ENCODE measurements around the gene ELOVL3. TPM values are rescaled to one million over a fixed set of nuclear protein-coding genes. Genes with fewer than 3 reads are reported as not detected.

The ELOVL3 gene
- total and polyA plus RNA-seq, 2 experiments from 2014 or later = 0.10 TPM; not detected in 1

GRCh38 chr10:102242118-102242485 is 16.0 kb downstream of the ELOVL3 start:
- H3K27me3 ChIP-seq = peaks cover 34% of the 10 kb centered on the region
- H3K36me3 ChIP-seq = no peaks in the 10 kb centered on the region
- TF ChIP-seq CTCF (IDR thresholded peaks at IDR 0.05; ENCODE audit: low read depth, low read length) = no peak
- peak overlapping the region; percentile 46 for H3K4me3 ChIP-seq
- DNase-seq (ENCODE audit: low read depth in 1 of 2, low spot score in 1 of 2) = no peak
- peaks cover 24% of the 10 kb centered on the region for H3K4me1 ChIP-seq (ENCODE audit: low read depth)
- H3K27ac ChIP-seq = no peak overlapping the region
- H3K9me3 ChIP-seq (ENCODE audit: low read depth) = no peaks in the 10 kb centered on the region

DNA sequence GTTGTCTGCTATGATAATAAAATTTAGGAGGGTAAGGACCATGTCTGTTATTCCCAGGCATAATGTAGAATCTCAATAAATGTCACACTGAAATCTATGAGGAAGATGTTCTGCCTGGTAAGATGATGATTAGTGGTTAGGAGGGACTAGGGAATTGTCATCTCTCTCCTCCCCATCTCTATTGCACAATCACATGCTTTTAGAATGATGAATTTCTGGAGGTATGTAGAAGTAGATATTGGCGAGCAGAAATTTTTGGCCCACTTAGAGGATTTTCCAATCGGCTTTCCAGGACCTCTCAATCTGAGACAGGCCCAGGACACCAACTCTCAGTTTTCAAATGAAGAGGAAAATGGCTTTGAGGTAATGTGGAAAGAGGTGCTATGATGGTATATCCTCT is 17.2 kb downstream of the ELOVL3 start:
- Histone ChIP-seq H3K27ac (no peak overlapping the region), H3K36me3 (no peaks in the 10 kb centered on the region), H3K4me1 (ENCODE audit: low read depth) (peaks cover 36% of the 10 kb centered on the region), H3K27me3 (peaks cover 32% of the 10 kb centered on the region), H3K9me3 (ENCODE audit: low read depth) (no peaks in the 10 kb centered on the region), H3K4me3 (no peak overlapping the region)
- no peak for TF ChIP-seq CTCF (IDR thresholded peaks at IDR 0.05; ENCODE audit: low read depth, low read length)
- DNase-seq (ENCODE audit: low read depth in 1 of 2, low spot score in 1 of 2) = peak in 1 of 2 donors; percentile 78

DNA sequence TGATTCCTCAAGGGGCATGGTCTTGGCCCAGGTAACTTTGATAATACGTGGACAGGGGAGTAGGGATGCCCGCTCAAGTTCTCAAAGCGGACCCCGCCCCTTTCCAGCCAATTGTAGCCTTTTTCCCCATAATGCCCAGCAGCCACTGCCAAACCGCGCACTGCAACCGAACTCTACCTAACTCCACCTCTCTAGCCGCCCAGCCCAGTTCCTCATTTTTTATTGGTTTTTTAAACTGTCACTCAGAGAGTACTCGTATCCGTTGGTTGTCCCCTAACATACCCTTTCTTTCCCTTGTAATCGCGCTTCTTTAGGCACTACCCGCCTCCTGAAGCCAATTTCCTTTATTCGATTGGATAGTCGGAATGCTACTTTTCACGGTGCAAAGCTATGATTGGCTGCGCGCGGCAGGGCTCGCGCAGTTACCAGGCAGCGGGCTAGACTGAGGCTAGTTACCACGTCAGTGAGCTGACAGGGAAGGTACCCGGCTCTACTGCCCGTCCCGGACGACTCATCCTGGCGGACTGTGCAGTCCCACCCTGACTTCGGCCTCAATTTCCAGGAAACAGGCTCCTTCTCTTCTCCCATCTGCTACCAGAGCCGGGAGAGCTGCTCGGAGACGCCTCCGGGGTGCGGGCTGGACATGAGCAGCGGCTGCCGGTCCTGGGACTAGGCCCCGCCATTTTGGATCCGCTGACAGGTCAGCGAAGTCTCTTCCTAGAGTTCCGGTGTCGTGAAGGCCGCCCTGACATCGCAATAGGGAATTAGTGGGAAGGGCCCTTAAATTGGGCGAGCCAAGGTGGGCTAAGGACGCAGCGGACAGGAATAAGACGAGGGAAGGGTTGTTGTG is 19.2 kb downstream of the ELOVL3 start, which contains the start of gene GBF1:
Gene GBF1 (plus strand): TSS at position 451 of the 850 bp plus-strand sequence. CDS start 13,407 bp downstream, outside the sequence.
- DNase-seq (ENCODE audit: low read depth in 1 of 2, low spot score in 1 of 2) = peak; percentile 98 to 100
- Histone ChIP-seq H3K36me3 (no peaks in the 10 kb centered on the region), H3K4me1 (ENCODE audit: low read depth) (peaks cover 30% of the 10 kb centered on the region), H3K27me3 (peaks cover 12% of the 10 kb centered on the region), H3K4me3 (peak within 1 kb of the TSS; percentile 58), H3K27ac (peak within 1 kb of the TSS; percentile 81), H3K9me3 (ENCODE audit: low read depth) (no peaks in the 10 kb centered on the region)
- TF ChIP-seq CTCF (IDR thresholded peaks at IDR 0.05; ENCODE audit: low read depth, low read length) = no peak

- no peak for TF ChIP-seq CTCF (IDR thresholded peaks at IDR 0.05; ENCODE audit: low read depth, low read length)
- H3K4me3 ChIP-seq = peak overlapping the region; percentile 58
- peaks cover 7% of the 10 kb centered on the region for H3K27me3 ChIP-seq
- DNase-seq (ENCODE audit: low read depth in 1 of 2, low spot score in 1 of 2) = no peak
- H3K9me3 ChIP-seq (ENCODE audit: low read depth) = no peaks in the 10 kb centered on the region
- H3K27ac ChIP-seq = peak overlapping the region; percentile 81
- H3K36me3 ChIP-seq = no peaks in the 10 kb centered on the region
- H3K4me1 ChIP-seq (ENCODE audit: low read depth) = peaks cover 25% of the 10 kb centered on the region
These were observed 19.8 kb downstream of the ELOVL3 start for GRCh38 chr10:102245932-102246251.

DNA sequence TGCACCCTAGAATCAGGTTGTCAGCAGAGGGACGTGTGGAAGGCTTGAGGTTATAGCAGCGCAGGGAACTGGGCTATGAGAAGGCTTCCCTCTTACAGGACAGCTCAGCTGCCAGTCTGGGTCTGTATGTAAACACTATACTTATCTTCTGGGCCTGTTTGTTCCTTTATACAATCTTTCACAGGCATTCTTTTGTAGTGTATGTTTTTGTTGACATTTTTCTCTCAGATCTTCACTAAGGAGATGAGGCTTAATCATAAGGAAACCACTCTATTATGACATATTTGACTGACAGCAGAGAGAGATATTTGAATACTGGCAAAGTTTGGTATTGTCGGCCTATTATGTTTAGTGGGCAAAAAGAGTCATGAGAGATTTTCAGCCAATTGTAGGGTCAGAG is 20.2 kb downstream of the ELOVL3 start:
- Histone ChIP-seq H3K4me3 (peak overlapping the region; percentile 58), H3K9me3 (ENCODE audit: low read depth) (no peaks in the 10 kb centered on the region), H3K36me3 (no peaks in the 10 kb centered on the region), H3K4me1 (ENCODE audit: low read depth) (peaks cover 24% of the 10 kb centered on the region), H3K27me3 (peaks cover 7% of the 10 kb centered on the region), H3K27ac (peak overlapping the region; percentile 81)
- TF ChIP-seq CTCF (IDR thresholded peaks at IDR 0.05; ENCODE audit: low read depth, low read length) = no peak
- peak in 1 of 2 donors; percentile 35 for DNase-seq (ENCODE audit: low read depth in 1 of 2, low spot score in 1 of 2)

Data from cardiac muscle cell (in vitro differentiated cells and primary cell).